ENCODE results near the gene INF2.

- TF ChIP-seq CTCF (IDR thresholded peaks at IDR 0.05) (no peak), EZH2 (IDR thresholded peaks at IDR 0.05) (no peak)
Measured at GRCh38 chr14:104739026-104739425, 49.6 kb downstream of the INF2 start.

All from neural progenitor cell (in vitro differentiated cells).